DMS 273 (cell line): ENCODE data around the gene NFILZ.
A peak's percentile ranks its signal among the peaks of the same experiment; 100 is the strongest.

Source experiments
- DNase-seq: peaks from one replicate; lab custom pipeline; 2025; ENCODE audit not compliant: unreplicated experiment; lab: John Stamatoyannopoulos, UW

NFILZ gene, protein sequence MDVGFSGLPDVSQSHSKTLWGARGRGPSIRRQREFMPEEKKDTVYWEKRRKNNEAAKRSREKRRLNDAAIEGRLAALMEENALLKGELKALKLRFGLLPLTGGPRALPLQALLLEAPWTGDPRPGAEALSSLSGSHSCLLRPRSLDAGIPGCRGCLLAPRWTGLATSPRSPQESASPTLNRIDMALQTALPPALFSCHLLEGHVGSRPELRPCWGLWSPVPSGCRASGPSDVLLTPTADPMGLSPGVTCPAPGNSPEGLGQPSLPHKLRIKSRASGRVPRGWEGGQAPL

GRCh38 chr19:8629996-8630683 is at the start of gene NFILZ:
NFILZ (plus strand) TSS chr19:8630633; CDS start chr19:8676766, 46,133 bp downstream.
- DNase-seq: no peak

DNA sequence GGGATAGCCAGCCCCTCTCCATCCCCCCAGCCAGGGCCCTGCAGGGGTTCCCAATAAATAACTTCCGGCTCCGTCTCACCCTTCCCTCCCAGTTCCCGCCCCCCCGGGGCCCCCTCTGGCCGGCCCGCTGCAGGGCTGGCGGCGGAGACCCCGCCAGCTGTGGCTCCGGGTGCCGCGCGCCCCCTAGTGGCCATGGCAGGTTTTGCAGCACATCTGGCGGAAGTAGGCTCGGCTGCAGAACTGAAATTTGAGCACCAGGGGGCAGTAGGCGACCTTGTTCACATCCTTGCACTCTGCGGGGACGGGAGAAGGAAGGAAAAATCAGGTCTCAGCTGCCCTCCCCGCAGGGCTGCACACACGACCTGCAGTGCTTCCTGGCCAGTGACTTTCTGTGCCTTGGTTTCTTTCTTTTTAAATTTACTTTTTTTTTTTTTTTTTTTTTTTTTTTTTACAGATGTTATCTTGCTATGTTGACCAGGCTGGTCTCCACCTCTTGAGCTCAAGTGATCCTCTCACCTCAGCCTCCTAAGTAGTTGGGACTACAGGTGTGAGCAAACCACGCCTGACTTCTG is 49.6 kb upstream of the NFILZ start:
- peak; percentile 87 for DNase-seq

GRCh38 chr19:8584965-8585893 is 45.2 kb upstream of the NFILZ start:
- no peak for DNase-seq

DNA sequence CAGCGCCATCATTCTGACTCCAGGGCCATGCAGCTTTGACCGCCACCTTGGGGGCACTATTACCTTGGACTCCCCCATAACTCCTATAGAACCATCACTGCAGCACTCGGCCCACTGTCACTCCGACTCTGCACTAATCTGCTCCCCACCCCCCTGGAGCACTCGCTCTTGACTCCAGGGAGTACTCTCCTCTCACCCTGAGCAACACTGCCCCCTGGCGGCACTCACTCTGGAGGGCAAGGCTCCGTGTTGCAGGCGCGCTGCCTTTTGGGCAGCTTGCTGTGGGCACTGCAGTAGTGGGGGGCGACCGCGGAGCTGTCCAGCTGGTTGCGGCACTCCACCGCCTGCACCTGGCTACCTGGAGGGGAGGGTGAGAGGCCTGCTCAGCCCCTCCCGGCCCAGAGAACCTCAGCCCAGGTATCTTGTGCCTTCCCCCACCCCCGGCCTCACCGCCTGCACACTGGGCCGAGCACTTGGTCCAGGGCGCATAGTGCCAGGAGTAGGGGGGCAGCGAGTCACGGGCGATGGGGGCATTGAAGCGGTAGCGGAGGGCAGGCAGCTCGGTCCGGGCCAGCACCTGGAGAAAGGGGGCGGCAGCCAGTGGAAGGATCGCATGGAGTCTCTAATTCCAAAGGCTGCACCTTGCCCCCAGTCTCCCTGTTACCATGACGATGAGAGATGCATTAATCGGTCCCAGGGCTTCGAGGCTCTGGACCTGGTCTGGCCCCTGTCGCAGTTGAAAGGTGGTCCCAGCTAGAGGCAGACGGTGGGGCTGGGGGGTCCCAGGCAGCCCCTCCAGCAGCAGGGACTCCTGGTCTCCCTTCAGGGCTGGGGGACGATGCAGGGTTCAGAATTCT is 44.3 kb upstream of the NFILZ start:
- DNase-seq: peak; percentile 70

GRCh38 chr19:8589177-8589714 is 41.2 kb upstream of the NFILZ start:
- no peak for DNase-seq

- DNase-seq: peak; percentile 67
Measured at GRCh38 chr19:8592231-8593009, 38.0 kb upstream of the NFILZ start.

DNA sequence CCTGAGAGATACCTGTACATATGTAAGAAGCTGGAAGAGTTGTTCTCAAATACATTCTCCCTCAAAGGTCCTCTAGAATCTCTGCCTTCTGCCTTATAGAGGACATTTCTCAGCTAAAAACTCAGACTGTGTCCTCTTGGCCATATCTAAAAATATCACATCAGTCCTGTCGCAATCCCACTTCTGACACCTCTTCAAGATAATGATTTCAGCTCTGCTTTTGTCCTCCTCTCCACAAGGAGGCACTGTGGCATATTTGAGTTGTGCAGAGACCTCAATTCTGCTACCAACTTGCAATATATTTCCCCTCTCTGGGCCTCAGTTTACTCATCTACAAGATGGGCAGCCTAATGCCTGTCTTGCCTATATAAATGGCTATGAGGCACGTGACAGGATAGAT is 36.5 kb upstream of the NFILZ start:
- no peak for DNase-seq

DNA sequence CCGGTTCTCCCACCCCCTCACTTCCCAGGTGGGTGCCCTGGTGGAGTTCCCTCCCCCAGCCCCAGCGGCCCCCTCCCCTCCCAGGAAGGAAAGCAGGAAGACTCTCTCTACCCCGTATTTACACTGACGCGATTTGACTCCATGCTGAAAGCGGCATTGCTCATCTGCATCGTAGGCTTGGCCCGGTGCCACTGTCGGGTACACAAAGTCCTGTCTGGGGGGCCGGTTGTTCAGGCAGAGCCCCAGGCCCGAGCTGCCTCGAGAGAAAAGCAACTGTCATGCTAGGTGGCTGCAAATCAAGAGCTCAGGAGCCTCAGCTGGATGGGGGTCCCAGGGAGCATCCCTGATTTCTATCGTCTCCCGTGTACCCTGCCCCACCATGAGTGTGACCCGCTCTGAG is 34.8 kb upstream of the NFILZ start:
- DNase-seq: no peak

DNA sequence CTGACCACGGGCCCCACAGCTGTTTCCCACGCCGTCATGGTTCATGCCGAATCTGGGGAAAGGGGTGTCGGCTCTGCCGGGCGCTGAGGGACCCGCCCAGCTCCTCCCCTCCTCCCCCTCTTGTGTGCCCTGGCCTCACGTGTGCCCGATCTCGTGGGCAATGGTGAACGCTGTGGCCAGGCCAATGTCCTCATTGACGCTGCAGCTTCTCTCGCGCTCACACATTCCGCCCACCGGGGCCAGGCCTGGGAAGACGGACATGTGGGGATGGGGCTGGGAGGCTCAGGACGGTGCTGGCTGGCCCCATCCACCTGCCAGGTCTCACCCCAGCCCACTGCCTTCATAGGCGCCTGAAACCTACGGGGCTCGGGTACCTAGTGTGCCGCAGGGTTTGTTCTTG is 34.3 kb upstream of the NFILZ start:
- DNase-seq: no peak

DNA sequence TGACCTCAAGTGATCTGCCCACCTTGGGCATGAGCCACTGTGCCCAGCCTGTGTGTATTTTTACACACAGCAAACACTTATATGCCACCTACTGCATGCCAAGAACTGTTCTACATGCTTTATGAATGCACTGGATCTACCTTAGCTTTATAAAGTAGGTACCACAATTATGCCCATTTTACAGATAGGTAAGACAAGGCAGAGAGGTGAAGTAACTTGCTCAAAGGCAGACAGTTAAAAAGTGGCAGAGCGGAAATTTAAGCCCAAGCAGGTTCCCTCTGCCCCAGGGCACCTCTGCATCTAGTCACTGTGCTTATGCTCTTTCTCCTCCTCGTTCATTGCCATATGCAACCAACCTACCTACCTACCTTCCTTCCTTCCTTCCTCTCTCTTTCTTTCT is 30.4 kb upstream of the NFILZ start:
- DNase-seq: no peak

GRCh38 chr19:8600816-8601215 is 29.6 kb upstream of the NFILZ start:
- no peak for DNase-seq

DNA sequence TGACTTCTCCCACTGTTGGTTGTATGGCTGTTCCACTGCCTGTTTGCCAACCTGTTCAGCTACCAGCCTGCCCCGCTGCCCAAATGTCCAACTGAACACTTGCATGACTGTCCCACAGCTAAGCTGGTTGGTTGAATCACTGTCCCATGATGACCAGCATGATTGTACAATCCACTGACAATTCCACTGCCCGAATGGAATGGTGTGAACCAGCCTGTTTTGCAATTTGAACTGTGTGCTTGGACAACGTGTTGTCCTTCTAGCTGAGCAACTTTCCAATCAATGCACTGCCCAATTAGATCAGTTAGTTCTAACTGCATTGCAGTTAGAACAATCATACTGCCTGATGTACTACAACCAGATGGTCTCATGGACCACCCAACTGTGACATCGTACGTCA is 28.6 kb upstream of the NFILZ start:
- DNase-seq: no peak

DNA sequence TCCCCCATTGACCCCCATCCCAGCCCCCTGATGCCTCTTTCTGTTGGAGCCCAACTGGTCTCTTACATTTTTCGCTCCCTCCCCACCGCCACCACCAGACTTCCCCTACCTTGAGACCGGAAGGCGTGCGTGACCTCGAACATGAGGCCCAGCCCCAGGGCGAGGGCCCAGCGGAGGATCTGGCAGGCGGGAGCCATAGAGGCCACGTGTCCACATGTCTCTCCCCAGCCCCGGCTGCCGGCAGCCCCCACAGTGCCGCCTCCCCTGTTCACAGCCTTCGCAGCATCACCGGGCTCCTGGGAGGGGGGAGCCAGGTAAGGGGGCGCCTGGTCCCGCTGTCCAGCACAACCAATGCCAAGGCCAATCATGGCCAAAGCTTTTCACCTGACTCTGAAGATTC is 24.9 kb upstream of the NFILZ start:
- DNase-seq: no peak

GRCh38 chr19:8607386-8607785 is 23.0 kb upstream of the NFILZ start:
- DNase-seq: no peak

DNA sequence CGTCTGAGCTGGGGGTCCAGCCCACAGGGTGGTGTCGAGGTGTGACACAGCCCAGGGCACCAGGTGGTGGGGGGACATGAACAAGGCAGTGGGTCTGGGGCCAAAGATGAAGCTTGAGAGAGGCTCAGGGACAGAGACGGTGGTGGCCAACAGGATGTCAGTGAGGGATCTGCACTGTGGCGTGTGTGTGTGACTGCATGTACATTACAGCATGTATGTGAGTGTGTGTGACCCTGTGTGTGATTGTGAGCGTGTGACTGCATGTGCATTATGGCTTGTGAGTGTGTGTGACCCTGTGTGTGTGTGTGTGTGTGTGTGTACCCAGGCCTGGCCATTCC is 21.5 kb upstream of the NFILZ start:
- no peak for DNase-seq

DNA sequence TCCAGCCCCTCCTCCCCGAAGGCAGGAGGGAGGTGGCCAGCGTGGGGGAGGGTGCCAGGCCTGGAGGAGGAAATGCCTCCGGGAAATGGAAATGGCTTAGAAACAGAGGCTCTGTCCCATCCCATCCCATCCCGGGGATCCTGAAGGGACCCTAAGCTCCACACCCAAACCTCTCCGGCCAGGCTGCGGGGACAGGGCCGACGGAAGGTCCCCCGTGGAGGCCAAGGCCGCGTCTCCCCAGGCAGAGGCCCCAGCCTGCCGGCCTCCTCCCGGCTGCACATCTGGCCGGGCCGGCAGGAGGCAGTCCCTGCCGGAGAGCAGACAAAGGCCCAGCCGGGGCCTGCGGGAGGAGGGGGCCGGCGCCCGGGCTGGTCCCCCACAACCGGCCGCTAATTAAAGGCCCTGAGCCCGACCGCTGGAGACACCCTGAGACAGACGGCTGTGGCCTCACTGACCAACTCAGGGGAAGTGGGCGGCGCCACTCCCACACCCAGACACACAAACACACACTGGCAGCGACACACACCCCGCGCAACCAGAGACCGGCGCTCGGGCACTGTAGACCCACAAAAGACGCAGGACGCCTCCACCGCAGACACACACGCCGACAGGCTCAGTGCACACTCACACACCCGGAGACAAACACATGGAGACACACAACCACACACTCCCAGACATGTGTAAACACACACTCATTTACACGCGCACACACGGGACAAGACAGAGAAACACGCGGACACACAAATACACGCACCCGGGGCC is 21.0 kb upstream of the NFILZ start:
- peak; percentile 37 for DNase-seq

GRCh38 chr19:8610041-8610935 is 20.1 kb upstream of the NFILZ start, which contains the start of gene ADAMTS10:
ADAMTS10 (minus strand) TSS chr19:8610715; CDS start chr19:8605710, 5,005 bp downstream.
- peak; percentile 39 for DNase-seq

DNA sequence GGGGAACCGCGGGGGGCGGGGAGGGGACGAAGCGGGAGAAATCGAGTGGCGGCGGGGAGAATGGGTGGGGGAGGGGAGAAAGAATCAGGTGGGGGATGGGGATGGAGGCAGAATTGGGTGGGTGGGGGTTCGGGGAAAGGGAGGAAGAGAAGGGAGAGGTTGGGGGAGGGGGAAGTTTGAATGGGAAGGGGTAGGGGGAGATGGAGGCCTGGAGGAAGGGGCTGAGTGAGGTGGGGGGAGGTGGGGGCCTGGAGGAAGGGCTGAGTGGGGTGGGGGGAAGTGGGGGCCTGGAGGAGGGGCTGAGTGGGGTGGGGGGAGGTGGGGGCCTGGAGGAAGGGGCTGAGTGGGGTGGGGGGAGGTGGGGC is 19.5 kb upstream of the NFILZ start:
- DNase-seq: no peak
